Measurements from ENCODE around the gene CASP9.

The CASP9 gene

GRCh38 chr1:15445390-15446122 is 78.5 kb downstream of the CASP9 start:
- DNase-seq (ENCODE audit: low read depth): no peak

GRCh38 chr1:15444468-15445389 is 79.3 kb downstream of the CASP9 start:
- DNase-seq (ENCODE audit: low read depth): no peak

DNA sequence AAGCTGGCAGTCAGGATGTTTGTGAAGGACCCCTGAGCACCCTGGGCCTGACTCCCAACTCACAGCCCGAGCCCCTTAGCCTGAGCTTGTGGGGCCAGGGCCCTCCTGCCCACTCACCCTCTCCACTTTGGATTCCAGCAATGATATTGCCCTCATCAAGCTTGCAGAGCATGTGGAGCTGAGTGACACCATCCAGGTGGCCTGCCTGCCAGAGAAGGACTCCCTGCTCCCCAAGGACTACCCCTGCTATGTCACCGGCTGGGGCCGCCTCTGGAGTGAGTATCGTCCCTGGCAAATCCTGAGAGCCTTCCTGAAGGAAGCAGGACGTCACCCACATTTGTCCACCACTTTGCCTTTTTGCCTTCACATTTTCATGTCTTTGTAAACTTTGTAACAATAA is 80.7 kb downstream of the CASP9 start:
- DNase-seq (ENCODE audit: low read depth): no peak

GRCh38 chr1:15442759-15443158 is 81.3 kb downstream of the CASP9 start:
- no peak for DNase-seq (ENCODE audit: low read depth)

GRCh38 chr1:15442119-15442518 is 81.9 kb downstream of the CASP9 start:
- DNase-seq (ENCODE audit: low read depth): no peak
